Astrocyte (in vitro differentiated cells and primary cell): ENCODE results near the gene KLF7.

Source experiments
- CTCF ChIP-seq: IDR thresholded peaks from 2 replicates; pipeline ENCODE4 v1.5.1; 2011; ENCODE audit warnings: low read depth, mild to moderate bottlenecking, inconsistent platforms, low read length, moderate library complexity; ENCODE audit not compliant: insufficient read depth
- EZH2 ChIP-seq: IDR thresholded peaks from 2 replicates; pipeline ENCODE4 v1.6.1; 2012; ENCODE audit warnings: mild to moderate bottlenecking, low read length, inconsistent platforms; ENCODE audit not compliant: insufficient read depth

DNA sequence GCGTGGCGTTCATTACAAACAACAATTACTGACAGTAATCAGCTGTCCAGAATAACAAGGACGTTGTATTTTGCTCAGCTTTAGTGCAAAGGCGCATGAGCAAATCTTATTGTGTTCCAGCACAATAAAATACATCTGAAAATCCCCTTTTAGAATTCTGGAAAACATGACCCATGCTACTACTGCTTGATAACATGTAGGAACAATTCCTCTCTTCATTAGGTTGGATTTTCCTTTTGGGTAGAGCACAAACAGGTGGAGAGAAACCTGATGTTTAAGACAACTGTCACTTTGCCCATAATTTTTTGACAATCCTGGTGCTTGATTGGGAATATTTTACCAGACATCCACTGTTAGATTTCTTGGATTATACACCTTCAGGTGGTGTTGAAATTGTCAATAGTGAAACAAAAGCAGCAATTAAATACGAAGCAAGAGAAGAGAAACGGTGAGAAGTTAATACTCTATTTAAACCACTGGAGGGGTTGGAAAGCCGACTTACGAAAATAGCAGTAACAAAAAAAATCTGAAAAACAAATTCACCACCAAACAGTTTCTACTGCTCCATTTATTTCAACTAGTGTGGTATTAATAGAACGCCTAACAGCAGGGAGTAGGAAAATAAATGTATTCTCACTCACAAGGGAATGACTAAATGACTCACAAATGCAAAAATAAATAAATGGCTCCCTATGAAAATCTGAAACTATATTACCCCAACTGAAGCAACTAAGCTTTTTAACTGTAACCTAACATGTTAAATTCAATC, 123.8 kb downstream of the KLF7 start:
- no peak for TF ChIP-seq EZH2
- no peak for TF ChIP-seq CTCF
